ENCODE results near the gene THSD7A.

The THSD7A gene

DNA sequence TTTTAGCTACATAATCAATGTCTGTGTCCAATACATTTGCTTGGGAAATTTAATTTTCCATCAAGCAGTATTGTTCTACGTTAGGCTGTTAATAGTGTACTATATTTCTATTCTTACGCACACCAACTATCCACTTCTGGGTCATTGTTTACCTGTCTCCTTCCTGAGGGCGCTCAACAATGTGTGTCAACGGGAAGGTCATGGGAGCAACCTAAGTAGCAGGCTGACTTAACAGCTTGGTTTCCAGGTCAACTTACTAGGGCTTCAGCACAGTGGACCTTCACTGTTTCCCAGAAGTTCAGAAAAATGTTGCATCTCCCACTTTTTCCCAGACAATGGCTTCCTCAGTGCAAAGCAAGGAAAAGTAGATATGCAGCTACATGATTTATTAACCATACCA lies 13.7 kb downstream of the THSD7A start:
- DNase-seq (ENCODE audit: insufficient read length, low spot score) (no peak), FAIRE-seq (no peak)

DNA sequence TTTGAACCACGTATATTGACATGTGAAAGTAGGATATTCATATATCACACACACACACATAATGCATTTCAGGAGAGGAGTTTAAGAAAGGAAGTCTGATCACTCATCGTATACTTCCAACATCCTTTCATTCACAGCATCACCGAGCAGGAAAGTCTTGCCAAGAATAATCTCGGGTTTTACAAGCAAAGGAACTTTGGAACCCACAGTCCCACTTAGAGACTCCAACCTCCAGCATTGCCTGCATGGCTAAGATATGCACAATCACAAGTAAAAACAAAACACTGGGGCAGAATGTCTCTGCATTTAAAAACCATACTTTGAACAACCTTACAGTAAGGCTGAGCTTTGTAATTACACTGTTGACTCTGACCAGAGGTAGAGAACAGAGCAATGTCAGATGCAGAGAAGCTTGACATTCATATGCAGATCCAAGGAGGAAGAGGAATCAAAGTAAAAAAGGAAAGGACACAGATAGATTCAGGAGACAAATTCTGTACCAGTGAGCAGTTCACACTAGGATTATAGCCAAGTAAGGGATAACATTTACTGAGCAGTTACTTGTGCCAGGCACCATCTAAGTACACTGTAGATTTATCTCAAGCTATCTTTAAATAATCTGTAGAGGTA lies 14.8 kb downstream of the THSD7A start:
- FAIRE-seq (no peak), DNase-seq (ENCODE audit: insufficient read length, low spot score) (no peak)

DNA sequence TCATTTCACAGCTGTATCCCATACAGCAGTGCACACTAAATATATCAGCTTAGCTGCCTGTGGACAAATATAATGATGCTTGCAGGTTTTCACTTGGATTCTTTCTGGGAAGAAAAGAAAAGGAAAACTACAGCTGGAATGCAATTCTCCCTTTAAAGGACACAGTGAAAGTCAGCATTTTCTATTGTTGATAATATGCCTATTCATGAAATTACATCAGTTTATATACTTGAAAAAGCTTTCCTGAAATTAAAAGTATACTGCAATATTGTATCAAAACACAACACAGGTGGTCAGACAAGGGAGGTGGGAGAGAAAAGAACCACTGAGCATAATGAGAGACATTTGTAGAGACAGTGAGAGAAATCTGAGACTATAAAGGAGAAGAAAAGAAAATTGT lies 20.3 kb downstream of the THSD7A start:
- FAIRE-seq (no peak), DNase-seq (ENCODE audit: insufficient read length, low spot score) (no peak)

DNA sequence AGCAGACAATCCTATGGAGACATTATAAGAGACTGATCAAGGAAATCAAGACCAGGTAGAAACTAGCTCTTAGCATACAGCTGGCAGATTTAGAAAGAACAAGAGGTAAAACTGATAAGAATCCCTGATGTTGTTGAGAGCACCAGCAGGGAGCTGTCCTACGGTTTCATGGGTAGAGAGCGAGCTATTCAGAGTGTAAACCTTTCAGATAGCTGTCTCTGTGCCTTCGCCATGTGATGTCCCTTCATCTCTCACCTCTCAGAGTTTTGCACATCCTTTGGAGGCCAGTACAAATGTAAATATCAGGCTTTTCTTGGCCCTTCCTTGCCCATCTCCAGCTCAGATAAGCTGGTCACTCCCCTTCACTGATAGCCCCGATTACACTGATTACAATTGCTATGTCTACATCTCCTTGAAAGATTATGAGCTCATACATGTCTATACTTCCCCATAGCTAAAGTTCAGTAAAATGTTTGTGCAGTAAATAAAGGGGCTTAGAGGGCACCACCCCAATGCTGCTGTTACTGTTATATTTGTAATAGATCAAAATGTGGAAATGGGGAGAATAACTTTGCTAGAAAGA lies 21.9 kb downstream of the THSD7A start:
- FAIRE-seq = no peak
- DNase-seq (ENCODE audit: insufficient read length, low spot score) = no peak

DNA sequence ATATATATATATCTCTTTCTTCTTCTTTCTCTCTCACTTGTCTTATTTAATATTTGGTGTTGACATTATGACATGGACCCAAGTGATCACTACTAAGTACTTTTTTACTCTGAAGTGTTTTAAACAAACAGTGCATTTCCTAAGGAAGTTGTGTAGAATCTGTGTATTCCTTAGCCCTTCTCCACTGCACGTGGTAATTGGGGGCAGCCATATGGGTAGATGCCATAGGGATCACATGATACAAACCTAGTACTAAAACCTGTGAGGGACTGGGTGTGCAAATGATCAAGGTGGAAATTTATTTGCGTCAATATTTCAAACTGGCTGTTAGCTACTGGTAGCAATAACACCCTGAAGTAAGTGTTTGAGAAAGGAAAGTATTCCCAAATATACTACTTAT lies 25.0 kb downstream of the THSD7A start:
- DNase-seq (ENCODE audit: insufficient read length, low spot score) (no peak), FAIRE-seq (no peak)

DNA sequence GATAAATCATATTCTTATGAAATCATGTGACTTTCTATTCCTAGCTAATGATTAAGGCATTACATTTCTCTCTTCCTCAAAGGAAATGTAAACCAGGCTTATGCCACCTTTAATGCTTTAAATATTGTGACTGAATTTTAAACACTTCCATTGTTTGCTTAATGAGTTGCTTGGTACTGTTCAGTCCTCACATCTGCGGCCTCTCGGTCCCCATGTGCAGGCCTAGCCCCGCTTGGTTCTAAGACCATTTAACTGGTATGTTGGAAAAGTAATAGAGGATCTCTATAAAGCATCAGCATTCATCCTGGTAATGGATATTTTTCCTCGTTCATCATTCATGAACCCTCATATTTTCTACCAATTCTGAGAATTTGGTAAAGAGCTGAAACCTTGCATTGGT lies 27.4 kb downstream of the THSD7A start:
- DNase-seq (ENCODE audit: insufficient read length, low spot score) (no peak), FAIRE-seq (no peak)

DNA sequence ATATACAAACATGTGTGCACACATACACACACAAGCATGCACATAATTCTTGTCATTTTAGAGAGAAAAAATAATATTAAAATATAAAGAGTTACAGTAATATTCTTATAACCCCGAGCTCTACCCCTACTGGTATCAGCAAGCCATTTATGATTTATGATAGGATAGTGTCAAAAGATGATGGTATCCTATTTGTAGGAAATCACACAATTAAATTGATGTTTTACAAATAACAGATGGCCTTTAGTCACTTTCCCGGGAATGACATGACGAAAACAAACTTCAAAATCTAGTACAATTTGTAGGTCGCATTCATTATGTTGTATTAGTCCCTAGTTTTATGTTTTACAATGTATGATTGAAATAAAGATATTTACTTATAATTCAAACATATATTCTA lies 36.8 kb downstream of the THSD7A start:
- no peak for FAIRE-seq
- DNase-seq (ENCODE audit: insufficient read length, low spot score) = no peak

DNA sequence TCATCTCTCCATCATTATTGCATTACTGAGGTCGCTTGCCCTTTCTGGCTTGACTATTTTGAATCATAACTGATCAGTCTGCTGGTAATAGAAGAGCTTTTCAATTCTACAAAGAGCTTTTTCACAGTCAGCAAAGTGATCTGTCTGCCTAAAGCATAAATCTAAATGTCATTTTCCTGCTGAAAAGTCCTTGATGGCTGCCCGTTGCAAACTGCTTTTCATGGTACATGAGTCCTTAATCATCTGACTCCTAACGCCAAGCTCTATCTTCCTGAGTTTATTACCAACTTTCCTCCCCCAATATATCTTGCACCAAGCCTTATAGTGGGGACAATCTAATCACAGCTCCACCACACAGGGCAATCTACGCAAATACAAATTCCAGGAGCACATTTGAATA lies 39.8 kb downstream of the THSD7A start:
- DNase-seq (ENCODE audit: insufficient read length, low spot score) (no peak), FAIRE-seq (no peak)

DNA sequence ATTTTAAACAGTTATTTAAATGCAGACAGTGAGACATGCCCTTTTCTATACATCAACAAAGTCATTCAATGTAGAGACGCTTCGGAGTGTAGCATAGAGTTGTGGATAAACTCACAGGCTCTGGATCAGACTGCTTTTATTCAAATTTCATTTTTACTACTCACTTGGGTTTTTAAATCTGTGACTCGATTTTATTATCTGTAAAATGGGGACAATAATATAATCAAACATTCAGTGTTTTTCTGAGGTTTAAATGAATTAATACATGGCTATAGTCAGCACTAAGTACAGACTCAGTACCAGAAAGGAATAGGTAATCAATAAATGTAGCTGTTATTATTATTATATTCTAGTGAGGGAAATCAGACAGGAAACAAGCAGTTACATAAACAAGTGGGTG lies 43.4 kb downstream of the THSD7A start:
- DNase-seq (ENCODE audit: insufficient read length, low spot score) (no peak), FAIRE-seq (no peak)

DNA sequence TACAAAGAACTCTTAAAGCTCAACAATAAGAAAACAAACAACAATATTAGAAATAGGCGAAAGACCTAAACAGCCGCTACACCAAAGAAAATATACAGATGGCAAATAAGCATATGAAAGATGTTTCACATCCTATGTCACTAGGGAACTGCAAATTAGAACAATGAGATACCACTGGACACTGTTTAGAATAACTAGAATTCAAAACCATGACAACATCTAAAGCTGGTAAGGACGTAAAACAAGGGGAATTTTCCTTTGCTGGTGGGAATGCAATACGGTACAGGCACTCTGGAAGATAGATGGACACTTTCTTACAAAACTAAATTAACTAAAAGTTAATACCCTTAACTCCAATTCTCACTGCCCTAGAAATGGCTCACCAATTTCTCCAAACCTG lies 44.5 kb downstream of the THSD7A start:
- no peak for FAIRE-seq
- no peak for DNase-seq (ENCODE audit: insufficient read length, low spot score)

DNA sequence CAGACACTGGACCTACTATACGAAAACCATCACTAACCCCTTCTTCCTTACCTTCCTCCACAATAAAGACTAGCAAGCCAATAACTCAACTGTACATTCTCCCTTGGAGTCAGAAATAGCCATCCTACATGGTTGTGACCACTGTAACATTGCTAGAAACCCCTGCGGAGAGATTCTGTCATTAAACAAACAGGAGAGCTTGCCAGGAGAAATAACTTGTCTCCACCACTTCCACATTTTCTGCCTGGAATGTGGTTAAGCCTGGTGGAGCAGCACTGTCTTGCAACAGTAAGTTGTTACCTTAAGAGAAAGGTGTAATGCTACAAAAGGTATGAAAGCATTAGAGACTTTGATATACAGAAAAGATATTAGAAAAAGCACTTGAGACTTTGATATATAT lies 45.8 kb downstream of the THSD7A start:
- FAIRE-seq (no peak), DNase-seq (ENCODE audit: insufficient read length, low spot score) (no peak)

DNA sequence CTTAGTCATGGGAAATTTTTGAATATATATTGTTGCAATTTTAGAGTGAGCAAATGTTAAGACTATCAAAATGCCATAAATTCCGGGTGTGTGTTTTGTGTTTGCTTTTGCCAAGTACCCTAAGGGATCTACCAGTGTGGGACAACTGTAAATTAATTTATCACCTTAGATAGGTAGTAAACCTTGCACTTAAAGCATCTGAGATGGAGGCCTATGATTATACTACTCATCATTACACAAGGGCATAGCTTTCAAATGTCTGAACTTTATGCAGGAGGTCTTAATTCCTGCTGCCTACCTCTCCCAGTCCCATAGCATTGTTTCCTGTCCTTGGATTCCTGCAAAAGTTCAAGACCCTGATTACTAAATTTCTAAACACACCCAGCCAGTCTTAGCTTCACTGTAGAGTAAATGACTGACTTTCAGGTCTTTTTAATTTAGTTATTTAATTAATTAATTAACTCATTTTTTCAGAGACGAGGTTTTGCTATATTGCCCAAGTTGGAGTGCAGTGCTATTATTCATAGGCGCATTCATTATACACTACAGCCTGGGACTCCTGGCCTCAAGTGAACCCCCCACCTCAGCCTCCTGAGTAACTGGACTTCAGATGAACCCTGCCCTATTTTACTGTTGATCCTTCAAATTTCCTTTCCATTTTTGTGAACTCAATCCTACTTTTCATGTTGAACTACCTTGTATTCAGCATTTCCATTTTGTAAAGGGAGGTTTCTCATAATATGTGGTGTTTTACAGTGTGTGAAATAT lies 47.0 kb downstream of the THSD7A start:
- FAIRE-seq (no peak), DNase-seq (ENCODE audit: insufficient read length, low spot score) (no peak)

DNA sequence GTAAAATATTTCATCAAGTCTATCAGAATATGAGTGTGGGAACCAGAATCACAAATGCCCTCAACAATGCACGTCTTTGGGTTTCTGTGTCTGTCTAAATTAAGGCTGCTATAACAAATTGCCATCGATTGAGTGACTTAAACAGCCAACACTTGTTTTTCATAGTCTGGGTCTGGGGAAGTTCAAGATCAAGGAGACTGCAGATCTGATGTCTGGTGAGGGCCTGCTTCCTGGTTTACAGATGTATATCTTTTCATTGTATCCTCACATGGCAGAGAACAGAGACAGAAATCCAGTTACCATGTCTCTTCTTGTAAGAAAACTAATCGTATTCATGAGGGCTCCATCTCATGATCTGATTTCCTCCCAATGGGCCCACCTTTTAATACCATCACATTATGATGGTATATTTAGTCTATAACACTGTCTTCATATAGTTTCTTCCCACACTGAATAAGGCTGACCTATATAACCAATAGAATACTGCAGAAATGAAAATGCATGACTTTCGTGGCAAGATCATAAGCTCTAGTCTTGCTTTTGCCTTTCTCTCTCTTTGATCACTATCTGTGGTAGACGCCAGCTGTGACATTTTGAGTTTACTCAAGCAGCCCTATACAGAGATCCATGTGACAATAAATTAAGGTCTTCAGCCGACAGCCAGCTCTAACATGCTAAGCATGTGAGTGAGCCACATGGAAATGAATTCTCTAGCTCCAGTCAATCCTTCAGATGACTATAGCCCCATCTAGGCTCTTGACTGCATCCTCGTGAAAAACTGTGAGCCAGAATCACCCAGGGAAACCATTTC lies 51.9 kb downstream of the THSD7A start:
- FAIRE-seq (no peak), DNase-seq (ENCODE audit: insufficient read length, low spot score) (no peak)

DNA sequence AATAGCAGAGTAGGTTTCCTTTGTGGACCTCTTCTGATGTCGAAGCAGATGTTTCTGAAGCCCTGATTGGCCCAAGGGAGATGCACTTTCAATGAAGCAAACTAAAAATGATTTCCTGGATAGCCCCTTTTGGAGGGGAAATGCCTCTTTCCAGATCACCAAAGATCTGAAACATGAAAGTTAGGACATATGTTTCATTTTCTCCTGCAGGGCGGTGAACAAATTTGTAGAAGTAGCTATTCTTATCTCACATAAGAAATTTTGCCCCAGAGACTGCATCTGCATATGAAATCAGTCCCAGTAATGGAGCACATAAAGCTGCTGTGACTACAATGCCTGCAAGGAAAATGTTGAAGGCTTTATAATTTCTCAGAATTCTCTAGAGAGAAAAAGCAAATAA lies 56.0 kb downstream of the THSD7A start:
- no peak for DNase-seq (ENCODE audit: insufficient read length, low spot score)

DNA sequence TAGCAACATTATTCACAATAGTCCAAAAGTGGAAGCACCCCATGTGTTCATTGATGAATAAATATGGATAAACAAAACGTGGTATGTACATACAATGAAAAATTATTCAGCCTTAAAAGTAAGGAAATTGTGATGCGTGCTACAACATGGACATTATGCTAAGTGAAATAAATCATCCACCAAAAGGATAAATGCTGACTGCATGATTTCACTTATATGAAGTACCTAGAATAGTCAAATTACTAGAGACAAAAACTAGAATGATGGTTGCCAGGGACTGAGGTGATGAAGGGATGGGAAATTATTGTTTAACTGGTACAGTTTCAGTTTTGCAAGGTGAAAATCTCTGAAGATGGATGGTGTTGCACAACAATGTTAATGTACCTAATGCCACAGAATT lies 56.6 kb downstream of the THSD7A start:
- FAIRE-seq (no peak), DNase-seq (ENCODE audit: insufficient read length, low spot score) (no peak)

More for the DNA sequence above, 56.0 kb downstream of the THSD7A start:
- FAIRE-seq = no peak

DNA sequence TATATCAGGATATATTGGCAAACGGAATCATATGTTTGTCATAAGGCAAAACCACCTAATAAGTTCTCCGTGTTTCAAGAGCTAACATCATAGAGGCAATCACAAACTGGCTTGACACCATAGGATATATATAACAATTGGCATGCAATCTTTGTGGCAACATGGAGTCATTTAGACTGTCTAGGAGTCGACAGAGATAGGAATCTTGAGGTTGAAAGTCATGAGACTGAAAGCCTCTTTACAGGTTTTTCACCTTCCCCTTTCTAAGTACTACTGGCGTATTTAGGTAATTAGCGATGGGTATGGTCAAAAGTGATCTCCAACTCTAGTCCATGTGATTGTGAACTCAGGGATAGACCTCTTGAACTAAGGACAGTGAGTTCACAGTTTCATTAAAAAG lies 63.7 kb downstream of the THSD7A start:
- DNase-seq (ENCODE audit: insufficient read length, low spot score) (no peak), FAIRE-seq (no peak)

DNA sequence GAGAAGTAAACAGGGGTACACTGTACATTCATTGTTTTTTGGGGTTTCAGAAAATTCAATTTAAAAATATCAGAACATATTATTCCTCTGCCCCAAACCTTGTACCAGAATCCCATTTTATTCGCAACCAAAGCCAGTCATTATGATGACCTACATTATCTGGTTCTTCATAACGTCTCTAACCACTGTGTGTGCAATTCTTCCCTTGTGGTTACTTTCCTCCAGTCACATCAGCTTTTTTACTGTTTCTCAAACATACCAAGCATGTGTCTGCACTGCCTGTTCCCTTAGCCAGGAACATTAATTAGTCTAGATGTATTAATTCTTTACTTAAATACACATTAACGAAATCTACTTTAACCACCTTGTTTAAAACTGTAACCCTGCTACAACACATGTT lies 64.8 kb downstream of the THSD7A start:
- FAIRE-seq (no peak), DNase-seq (ENCODE audit: insufficient read length, low spot score) (no peak)

DNA sequence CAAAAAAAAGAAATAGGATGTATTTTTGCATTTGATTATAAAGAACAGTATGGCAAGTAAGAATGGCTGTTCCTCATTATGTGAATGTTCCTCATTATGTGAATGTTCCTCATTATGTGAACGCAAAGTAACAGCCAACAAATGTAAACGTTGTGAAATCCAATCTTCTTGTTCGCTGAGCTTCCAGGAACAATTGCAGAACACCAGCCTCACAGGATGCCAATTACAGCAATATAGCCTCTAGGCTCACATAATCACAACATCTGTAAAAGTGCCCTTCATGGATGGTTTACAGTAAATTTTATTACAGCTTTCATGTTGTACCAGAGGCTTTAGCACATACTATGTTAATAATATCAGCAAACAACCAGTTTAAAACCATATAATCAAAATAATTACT lies 71.6 kb downstream of the THSD7A start:
- DNase-seq (ENCODE audit: insufficient read length, low spot score) (no peak), FAIRE-seq (no peak)

DNA sequence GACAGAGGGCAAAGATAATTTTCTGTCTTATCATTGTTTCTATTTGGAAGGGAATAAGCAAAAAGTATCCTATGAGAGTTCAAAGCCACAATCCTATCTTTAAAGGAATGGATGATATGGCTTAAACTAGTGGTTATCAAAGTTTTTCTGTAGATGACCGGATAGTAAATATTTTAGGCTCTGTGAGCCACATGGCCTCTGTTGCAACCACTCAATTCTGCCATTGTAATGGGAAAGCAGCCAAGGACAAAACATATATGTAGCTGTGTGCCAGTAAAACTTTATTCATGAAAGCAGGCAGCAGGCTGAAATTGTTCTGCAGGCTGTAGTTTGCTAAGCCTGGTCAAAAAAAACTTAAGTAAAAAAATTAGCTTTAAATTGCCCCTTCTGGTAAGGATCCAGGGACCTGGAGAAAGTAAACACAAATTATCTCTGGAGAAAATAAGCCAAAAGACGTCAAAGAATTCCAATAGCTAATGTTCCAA lies 73.3 kb downstream of the THSD7A start:
- no peak for FAIRE-seq
- no peak for DNase-seq (ENCODE audit: insufficient read length, low spot score)

DNA sequence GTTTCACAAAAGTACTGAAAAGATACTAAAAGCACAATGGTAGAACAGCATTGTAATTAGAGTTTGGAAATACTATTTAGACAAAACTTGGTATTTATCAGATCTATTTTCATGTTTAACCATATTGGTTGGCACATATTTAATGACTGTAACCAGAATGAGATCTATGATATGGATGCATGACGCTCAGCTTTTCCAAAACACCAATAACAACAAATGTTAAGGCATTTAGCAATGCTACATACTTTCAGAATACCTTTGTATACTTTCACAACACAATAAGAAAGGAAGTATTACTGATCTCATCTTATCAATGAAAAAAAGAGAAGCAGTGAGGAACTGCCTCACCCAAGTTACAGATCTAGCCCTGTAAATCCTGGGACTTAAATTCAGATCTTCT lies 74.8 kb downstream of the THSD7A start:
- no peak for FAIRE-seq
- no peak for DNase-seq (ENCODE audit: insufficient read length, low spot score)

DNA sequence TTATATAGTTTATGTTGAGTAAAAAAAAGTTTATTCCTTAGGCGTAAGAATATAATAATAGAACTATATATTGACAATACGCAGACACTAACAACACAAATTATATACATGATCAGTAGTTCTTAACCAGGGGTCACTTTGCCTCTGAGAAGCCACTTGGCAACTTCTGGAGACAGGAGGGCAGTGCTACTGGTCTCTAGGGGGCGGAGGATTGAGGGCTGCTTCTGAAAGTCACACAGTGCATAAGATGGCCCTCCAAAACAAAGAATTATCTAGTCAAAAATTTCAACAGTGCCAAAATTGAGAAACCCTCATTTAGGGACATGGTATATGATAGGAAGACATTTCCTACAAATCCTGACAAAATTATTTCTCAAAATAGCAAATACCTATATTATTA lies 77.1 kb downstream of the THSD7A start:
- DNase-seq (ENCODE audit: insufficient read length, low spot score) = no peak
- FAIRE-seq = no peak

Data from GM19239 (cell line).